SK-N-MC (cell line): ENCODE measurements around the gene PRSS56.
"Not testable (repeated sequence)": the region's sequence is repeated elsewhere in the genome, so short reads cannot be mapped to it uniquely, and the experiment has no call there.

ENCODE experiments used
- DNase-seq: peaks from one replicate; pipeline ENCODE4 v3.0.0-alpha.2; 2011; ENCODE audit warnings: low read depth, low spot score
- H3K27ac ChIP-seq: fragments of 200-600 bp; sonication (generic); 2 replicates; pipeline ENCODE4 v1.5.1; 2016; ENCODE audit warnings: mixed run types
- H3K36me3 ChIP-seq: fragments of 200-600 bp; sonication (generic); 2 replicates; pipeline ENCODE4 v1.6.1; 2017; ENCODE audit warnings: antibody characterized with exemption, low read length, mixed read lengths; ENCODE audit not compliant: insufficient read depth
- H3K4me3 ChIP-seq: fragments of 200-600 bp; sonication (generic); 2 replicates; pipeline ENCODE4 v1.5.1; 2016
- H3K9ac ChIP-seq: fragments of 200-600 bp; sonication (generic); 2 replicates; pipeline ENCODE4 v1.8.0; 2017; ENCODE audit warnings: mixed run types, mixed read lengths; ENCODE audit not compliant: insufficient read length
- H3K9me3 ChIP-seq: fragments of 200-600 bp; sonication (generic); 2 replicates; pipeline ENCODE4 v1.6.1; 2017; ENCODE audit warnings: low read depth, mild to moderate bottlenecking, antibody characterized with exemption, low read length, moderate library complexity, mixed read lengths
- EZH2 ChIP-seq: fragments of 200-600 bp; sonication (generic); IDR thresholded peaks from one replicate; pipeline ENCODE4 v1.6.1; 2017; ENCODE audit warnings: antibody characterized with exemption
- FOXP2 ChIP-seq: optimal IDR thresholded peaks from 2 replicates; pipeline ENCODE3; 2011; ENCODE audit warnings: mild to moderate bottlenecking, moderate library complexity; ENCODE audit not compliant: insufficient read depth; ENCODE audit errors: extremely low read length, control extremely low read depth
- POLR2AphosphoS5 ChIP-seq: IDR thresholded peaks from 2 replicates; pipeline ENCODE4 v1.6.1; 2012; ENCODE audit warnings: mild to moderate bottlenecking, low read depth, low read length, borderline replicate concordance

The PRSS56 gene

GRCh38 chr2:232562515-232563151 lies 42.4 kb downstream of the PRSS56 start:
- Histone ChIP-seq H3K9me3 (no peaks in the 10 kb centered on the region), H3K36me3 (peaks cover 56% of the 10 kb centered on the region), H3K27ac (no peak overlapping the region), H3K4me3 (no peak overlapping the region), H3K9ac (no peak overlapping the region)
- TF ChIP-seq POLR2AphosphoS5 (no peak), EZH2 (no peak), FOXP2 (no peak)
- DNase-seq, result no peak

- no peak for TF ChIP-seq POLR2AphosphoS5
- TF ChIP-seq EZH2, result no peak
- no peak for TF ChIP-seq FOXP2
- Histone ChIP-seq H3K4me3 (no peak overlapping the region), H3K36me3 (peaks cover 61% of the 10 kb centered on the region), H3K9me3 (no peaks in the 10 kb centered on the region), H3K27ac (no peak overlapping the region), H3K9ac (no peak overlapping the region)
- no peak for DNase-seq
These were observed 43.4 kb downstream of the PRSS56 start for GRCh38 chr2:232563580-232563979.

GRCh38 chr2:232567721-232568120 lies 47.5 kb downstream of the PRSS56 start:
- H3K9me3 ChIP-seq, result no peaks in the 10 kb centered on the region
- H3K4me3 ChIP-seq, result no peak overlapping the region
- DNase-seq, result no peak
- H3K27ac ChIP-seq, result no peak overlapping the region
- TF ChIP-seq EZH2, result no peak
- no peak for TF ChIP-seq FOXP2
- no peak for TF ChIP-seq POLR2AphosphoS5
- no peak overlapping the region for H3K9ac ChIP-seq
- H3K36me3 ChIP-seq, result peaks cover 59% of the 10 kb centered on the region

GRCh38 chr2:232568161-232568560 lies 48.0 kb downstream of the PRSS56 start:
- H3K4me3 ChIP-seq, result no peak overlapping the region
- H3K9me3 ChIP-seq, result no peaks in the 10 kb centered on the region
- TF ChIP-seq EZH2 (no peak), FOXP2 (no peak), POLR2AphosphoS5 (no peak)
- no peak for DNase-seq
- no peak overlapping the region for H3K27ac ChIP-seq
- H3K36me3 ChIP-seq, result peaks cover 61% of the 10 kb centered on the region
- H3K9ac ChIP-seq, result no peak overlapping the region

GRCh38 chr2:232569541-232569940 lies 49.4 kb downstream of the PRSS56 start:
- H3K36me3 ChIP-seq, result peaks cover 51% of the 10 kb centered on the region
- no peak for DNase-seq
- H3K9ac ChIP-seq, result no peak overlapping the region
- no peaks in the 10 kb centered on the region for H3K9me3 ChIP-seq
- TF ChIP-seq POLR2AphosphoS5 (no peak), FOXP2 (no peak), EZH2 (no peak)
- no peak overlapping the region for H3K27ac ChIP-seq
- H3K4me3 ChIP-seq, result no peak overlapping the region

- H3K9me3 ChIP-seq, H3K27ac ChIP-seq, H3K4me3 ChIP-seq, DNase-seq, H3K9ac ChIP-seq: not testable (repeated sequence)
- H3K36me3 ChIP-seq, result peaks cover 51% of the 10 kb centered on the region
These were observed 50.3 kb downstream of the PRSS56 start for GRCh38 chr2:232570481-232570880.

- Histone ChIP-seq H3K27ac (no peak overlapping the region), H3K36me3 (peaks cover 51% of the 10 kb centered on the region)
- no peak for TF ChIP-seq POLR2AphosphoS5
- no peak for TF ChIP-seq EZH2
- TF ChIP-seq FOXP2, result no peak
These were observed 50.9 kb downstream of the PRSS56 start for GRCh38 chr2:232571026-232571474.

GRCh38 chr2:232573042-232573441 lies 52.9 kb downstream of the PRSS56 start:
- Histone ChIP-seq H3K4me3 (no peak overlapping the region), H3K9me3 (no peaks in the 10 kb centered on the region), H3K27ac (no peak overlapping the region), H3K36me3 (peaks cover 31% of the 10 kb centered on the region), H3K9ac (no peak overlapping the region)
- no peak for DNase-seq
- TF ChIP-seq EZH2 (no peak), FOXP2 (no peak), POLR2AphosphoS5 (no peak)

More at GRCh38 chr2:232571026-232571474, 50.9 kb downstream of the PRSS56 start:
- H3K4me3 ChIP-seq, result no peak overlapping the region
- no peak overlapping the region for H3K9ac ChIP-seq
- H3K9me3 ChIP-seq, result no peaks in the 10 kb centered on the region
- no peak for DNase-seq
